HG02759 (cell line): ENCODE measurements around the gene SCIMP.
"Not testable (repeated sequence)": the region's sequence is repeated elsewhere in the genome, so short reads cannot be mapped to it uniquely, and the experiment has no call there.

Source experiments
- ATAC-seq: cut with Tn5 transposase; IDR thresholded peaks from one replicate; pipeline ENCODE4 v1.9.1; 2021; ENCODE audit warnings: mild to moderate bottlenecking, moderate library complexity; ENCODE audit not compliant: unreplicated experiment

The SCIMP gene

GRCh38 chr17:5234645-5235576, at the start of gene SCIMP:
Gene SCIMP, minus strand, starts transcription at chr17:5234860. Its CDS starts 105 bp downstream, at chr17:5234755.
- peak; percentile 66 for ATAC-seq

GRCh38 chr17:5283571-5284315, 49.1 kb upstream of the SCIMP start:
- no peak for ATAC-seq

- ATAC-seq, result no peak
Observed at GRCh38 chr17:5282642-5283217, 48.1 kb upstream of the SCIMP start.

GRCh38 chr17:5281814-5282641, 47.4 kb upstream of the SCIMP start, which contains the start of gene RABEP1:
Gene RABEP1, plus strand, starts transcription at chr17:5282284. Its CDS starts 203 bp downstream, at chr17:5282487.
- ATAC-seq, result peak; percentile 86

- ATAC-seq, result no peak
Observed at GRCh38 chr17:5272322-5272721, 37.7 kb upstream of the SCIMP start.

GRCh38 chr17:5269241-5269960, 34.7 kb upstream of the SCIMP start:
- no peak for ATAC-seq

GRCh38 chr17:5264893-5265292, 30.2 kb upstream of the SCIMP start:
- no peak for ATAC-seq

- ATAC-seq, result no peak
Observed at GRCh38 chr17:5263441-5263840, 28.8 kb upstream of the SCIMP start.

- no peak for ATAC-seq
Observed at GRCh38 chr17:5262416-5262991, 27.8 kb upstream of the SCIMP start.

- ATAC-seq, result no peak
Observed at GRCh38 chr17:5260542-5260941, 25.9 kb upstream of the SCIMP start.

- no peak for ATAC-seq
Observed at GRCh38 chr17:5257124-5257523, 22.5 kb upstream of the SCIMP start.

- ATAC-seq, result no peak
Observed at GRCh38 chr17:5254903-5255521, 20.4 kb upstream of the SCIMP start.

GRCh38 chr17:5254414-5254813, 19.8 kb upstream of the SCIMP start:
- ATAC-seq, result no peak

- no peak for ATAC-seq
Observed at GRCh38 chr17:5249615-5250014, 15.0 kb upstream of the SCIMP start.

- no peak for ATAC-seq
Observed at GRCh38 chr17:5248821-5249479, 14.3 kb upstream of the SCIMP start.

- ATAC-seq, result no peak
Observed at GRCh38 chr17:5247621-5248020, 13.0 kb upstream of the SCIMP start.

GRCh38 chr17:5241861-5242671, 7.4 kb upstream of the SCIMP start:
- peak; percentile 41 for ATAC-seq

GRCh38 chr17:5239769-5240168, 5.1 kb upstream of the SCIMP start:
- not testable (repeated sequence) for ATAC-seq
